GM12878 (cell line): ENCODE measurements around the gene TES. TPM values are rescaled to one million over a fixed set of nuclear protein-coding genes. Genes with fewer than 3 reads are reported as not detected.

Experiments
- ATAC-seq: fragments of 200-7000 bp; cut with Tn5 transposase; 3 replicates; pipeline ENCODE4 v1.9.1; 2020; ENCODE audit warnings: mild to moderate bottlenecking, moderate library complexity
- BruUV-seq: library from RNA; stranded (reverse); fragments of 400-500 nt; replicated peaks from 2 replicates; lab custom pipeline; 2021; lab: Mats Ljungman, UMichigan
- CTCF ChIA-PET: fragments of 300-600 bp; sonication (Branson Sonifier 250); formaldehyde crosslinking; extraction: SDS; loops from one replicate; lab custom pipeline; 2021; ENCODE audit warnings: inconsistent platforms; lab: Yijun Ruan, JAX
- POLR2A ChIA-PET: fragments of 350-600 bp; formaldehyde crosslinking; extraction: SDS; loops from one replicate; lab custom pipeline; 2021; ENCODE audit warnings: inconsistent platforms; lab: Charles Lee
- RAD21 ChIA-PET: fragments of 300-600 bp; sonication (Branson Sonifier 250); formaldehyde crosslinking; loops from one replicate; lab custom pipeline; 2023; ENCODE audit warnings: antibody characterized with exemption; ENCODE audit not compliant: unreplicated experiment; lab: Charles Lee
- SMC1A ChIA-PET: fragments of 300-600 bp; sonication (Branson Sonifier 250); formaldehyde crosslinking; loops from one replicate; lab custom pipeline; 2023; ENCODE audit not compliant: unreplicated experiment, uncharacterized antibody; lab: Charles Lee
- DNase-seq: peaks from one replicate; pipeline ENCODE4 v3.0.0-alpha.2; 2011; ENCODE audit warnings: low read depth, low spot score
- FAIRE-seq: peaks from 3 replicates; lab custom pipeline; 2011; peaks lifted over from hg19 to GRCh38; lab: Jason Lieb, UNC
- H2AFZ ChIP-seq: 2 replicates; pipeline ENCODE4 v1.6.0; 2011; ENCODE audit warnings: low read depth, low read length, control low read depth; ENCODE audit not compliant: control insufficient read depth
- H3K27ac ChIP-seq: 2 replicates; pipeline ENCODE4 v1.5.1; 2011; ENCODE audit warnings: control low read depth; ENCODE audit not compliant: control insufficient read depth, insufficient read depth
- H3K27me3 ChIP-seq, 2 experiments: replicated peaks in 1 of 2; 2 replicates each; pipeline versions ENCODE4 v1.6.0 to v1.6.1; 2011; ENCODE audit warnings: low read length in 1 of 2; ENCODE audit not compliant: control insufficient read depth in 2 of 2, insufficient read depth in 2 of 2
- H3K36me3 ChIP-seq, 2 experiments: 2 replicates each; pipeline ENCODE4 v1.5.1; 2011; ENCODE audit warnings: low read length in 1 of 2; ENCODE audit not compliant: control insufficient read depth in 2 of 2, insufficient read depth in 2 of 2
- H3K4me1 ChIP-seq: 2 replicates; pipeline ENCODE4 v1.6.1; 2011; ENCODE audit warnings: mild to moderate bottlenecking, low read length, moderate library complexity, mixed read lengths; ENCODE audit not compliant: control insufficient read depth, insufficient read depth
- H3K4me2 ChIP-seq: 2 replicates; pipeline ENCODE4 v1.6.0; 2011; ENCODE audit warnings: control low read depth; ENCODE audit not compliant: control insufficient read depth, insufficient read depth
- H3K4me3 ChIP-seq: fragments of 200-600 bp; sonication (generic); 2 replicates; pipeline ENCODE4 v1.5.1; 2016
- H3K79me2 ChIP-seq: 2 replicates; pipeline ENCODE4 v1.6.0; 2011; ENCODE audit warnings: low read length; ENCODE audit not compliant: control insufficient read depth, insufficient read depth
- H3K9ac ChIP-seq: 2 replicates; pipeline ENCODE4 v1.8.0; 2011; ENCODE audit warnings: low read length, control low read depth, mixed read lengths; ENCODE audit not compliant: control insufficient read depth, insufficient read depth
- H3K9me3 ChIP-seq: replicated peaks from 3 replicates; pipeline ENCODE4 v1.5.1; 2011; ENCODE audit warnings: mild to moderate bottlenecking, low read length; ENCODE audit not compliant: control insufficient read depth, insufficient read depth
- H4K20me1 ChIP-seq: 2 replicates; pipeline ENCODE4 v1.6.0; 2011; ENCODE audit not compliant: control insufficient read depth, insufficient read depth
- BCL11A ChIP-seq: IDR thresholded peaks from 2 replicates; pipeline ENCODE4 v1.6.1; 2011; ENCODE audit warnings: low read depth, low read length
- BHLHE40 ChIP-seq, 2 experiments: fragments of 450-650 bp in 1 of 2; IDR thresholded peaks; 2 replicates each; pipeline ENCODE4 v1.6.1; 2011 to 2017; ENCODE audit warnings: low read depth in 2 of 2, borderline replicate concordance in 1 of 2, improper control_type of control experiment in 1 of 2, low read length in 1 of 2, mild to moderate bottlenecking in 1 of 2
- CEBPZ ChIP-seq: fragments of 150-350 bp; IDR thresholded peaks from 2 replicates; pipeline ENCODE4 v1.6.1; 2016; ENCODE audit warnings: low read depth, low read length
- ETV6 ChIP-seq, 2 experiments: fragments of 450-650 bp in 1 of 2; IDR thresholded peaks in 1 of 2; conservative IDR thresholded peaks in 1 of 2; 2 replicates each; pipeline ENCODE4 v1.6.1; 2014; ENCODE audit warnings: antibody characterized with exemption in 1 of 2, borderline replicate concordance in 1 of 2, low read depth in 1 of 2, mild to moderate bottlenecking in 1 of 2, moderate library complexity in 1 of 2
- MTA2 ChIP-seq: fragments of 450-650 bp; IDR thresholded peaks from 2 replicates; pipeline ENCODE4 v1.6.1; 2016; ENCODE audit warnings: low read depth, mild to moderate bottlenecking, moderate library complexity
- NFYB ChIP-seq: IDR thresholded peaks from 2 replicates; pipeline ENCODE4 v1.6.1; 2011; ENCODE audit warnings: low read depth, mild to moderate bottlenecking, low read length, improper control_type of control experiment, moderate library complexity; ENCODE audit not compliant: insufficient read depth
- NRF1 ChIP-seq: conservative IDR thresholded peaks from 2 replicates; pipeline ENCODE4 v1.6.1; 2011; ENCODE audit warnings: mild to moderate bottlenecking, low read depth, low read length, improper control_type of control experiment
- PAX5 ChIP-seq: IDR thresholded peaks from 2 replicates; pipeline ENCODE4 v1.6.1; 2011; ENCODE audit warnings: low read depth, low read length, borderline replicate concordance
- RAD51 ChIP-seq: fragments of 450-650 bp; IDR thresholded peaks from 2 replicates; pipeline ENCODE4 v1.6.1; 2016; ENCODE audit warnings: moderate library complexity, mild to moderate bottlenecking, inconsistent platforms
- SKIL ChIP-seq: fragments of 450-650 bp; IDR thresholded peaks from 2 replicates; pipeline ENCODE4 v1.6.1; 2017; ENCODE audit warnings: mild to moderate bottlenecking, low read depth, inconsistent platforms; ENCODE audit not compliant: poor library complexity, severe bottlenecking
- SUZ12 ChIP-seq: fragments of 200-600 bp; sonication (generic); IDR thresholded peaks from one replicate; pipeline ENCODE4 v1.6.1; 2018; ENCODE audit warnings: antibody characterized with exemption, mild to moderate bottlenecking; ENCODE audit not compliant: unreplicated experiment
- TAF1 ChIP-seq: IDR thresholded peaks from 2 replicates; pipeline ENCODE4 v1.6.1; 2011; ENCODE audit warnings: mild to moderate bottlenecking, low read depth, low read length, borderline replicate concordance
- ZZZ3 ChIP-seq: IDR thresholded peaks from 2 replicates; pipeline ENCODE4 v1.6.1; 2011; ENCODE audit warnings: low read depth; ENCODE audit not compliant: control insufficient read depth, insufficient read length
- in situ Hi-C: fragments of 300-500 bp; cut with MboI; formaldehyde crosslinking; loops from 9 replicates; pipeline ENCODE4 v1.14.3; 2018; ENCODE audit warnings: mixed read lengths
- intact Hi-C: fragments of 100-400 bp; cut with micrococcal nuclease; formaldehyde crosslinking; loops from one replicate; pipeline ENCODE4 v1.14.2; 2022; ENCODE audit not compliant: unreplicated experiment
- polyA plus RNA-seq, 11 experiments: library from polyadenylated mRNA; depleted of rRNA in 4 of 11; unstranded in 6 of 11; stranded (reverse) in 5 of 11; fragments of >200 nt; fragmentation: Nextera tagmentation in 4 of 11; fragmentation: Illumina TruSeq in 1 of 11; extraction: Ambion mirVana in 4 of 11; extraction: Trizol in 1 of 11; gene quantifications; 1 replicate in 1 of 11; 2 replicates in 10 of 11; pipeline versions ENCODE4 v1.2.1 to v1.2.3, GENCODE V29; 2011 to 2016; ENCODE audit warnings: inconsistent platforms in 2 of 11, missing spikeins in 2 of 11, low read depth in 1 of 11
- total RNA-seq, 4 experiments: library from RNA; depleted of rRNA in 3 of 4; stranded (reverse); fragments of >200 nt in 3 of 4; fragmentation: Illumina TruSeq in 1 of 4; extraction: Trizol in 1 of 4; gene quantifications; 2 replicates each; pipeline versions ENCODE4 v1.2.1 to v1.2.3, GENCODE V29; 2013 to 2021
- TF ChIP-seq, protein P1 (sequence below): IDR thresholded peaks from 2 replicates; pipeline ENCODE4 v1.6.1; 2012; ENCODE audit warnings: mild to moderate bottlenecking, low read depth, low read length

The TES gene
- total and polyA plus RNA-seq, 10 of the 15 experiments (the other 5 are each of a cell fraction or from before 2014, with no cell fraction given), result 31.2 to 77.5 (median 59.2) TPM

DNA sequence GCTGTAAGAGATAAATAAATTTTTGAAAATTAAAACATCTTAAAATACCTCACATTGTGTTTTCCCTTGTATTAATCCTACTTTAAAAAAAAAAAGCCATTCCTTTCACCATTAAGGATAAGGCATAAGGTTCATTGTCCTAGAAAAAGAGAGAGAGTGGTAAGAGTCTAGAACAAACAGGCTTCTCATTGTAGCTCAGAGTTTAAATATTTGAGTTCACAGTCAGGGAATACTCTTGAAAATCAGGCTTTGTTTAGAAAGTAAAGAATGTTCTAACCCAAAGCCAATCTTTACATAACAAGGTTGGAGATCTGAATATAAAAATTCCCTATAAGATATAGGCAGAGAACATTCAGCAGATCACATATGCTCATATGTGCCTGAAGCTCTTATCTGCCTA, 40.2 kb upstream of the TES start:
- H3K27ac ChIP-seq, result no peak overlapping the region
- BruUV-seq, result no TSS peak
- no peaks in the 10 kb centered on the region for H4K20me1 ChIP-seq
- H2AFZ ChIP-seq, result no peak overlapping the region
- no peak for DNase-seq
- H3K4me3 ChIP-seq, result no peak overlapping the region
- intact Hi-C loops, result loop anchor here (5.0 kb wide), 2 partner anchors 357 to 637 kb away; partner anchors contain the start of gene CAV1
- no peaks in the 10 kb centered on the region for H3K36me3 ChIP-seq
- ChIA-PET SMC1A (interaction anchor here (0.6 to 1.8 kb wide), 7 partner anchors 10 to 582 kb away, joined by 3 to 6 read pairs (median 3); no protein-coding TSS in a partner anchor), RAD21 (interaction anchor here (0.7 to 2.8 kb wide), 5 partner anchors 10 to 641 kb away, joined by 3 to 14 read pairs (median 5); no protein-coding TSS in a partner anchor), CTCF (interaction anchor here (0.8 to 6.8 kb wide), 8 partner anchors 28 to 421 kb away, joined by 3 to 85 read pairs (median 6); partner anchors contain the start of gene TES), POLR2A (no interaction called here)
- H3K79me2 ChIP-seq, result no peaks in the 10 kb centered on the region
- no peaks in the 10 kb centered on the region; the same call in 2 of the 3 replicates for H3K9me3 ChIP-seq
- in situ Hi-C loops, result loop anchor here (10.0 kb wide), 2 partner anchors 425 to 645 kb away; no protein-coding TSS in a partner anchor
- H3K27me3 ChIP-seq, result no peaks in the 10 kb centered on the region
- H3K4me2 ChIP-seq, result no peak overlapping the region
- peaks cover 12% of the 10 kb centered on the region for H3K4me1 ChIP-seq
- H3K9ac ChIP-seq, result no peak overlapping the region
- ATAC-seq, result no peak
- no peak for FAIRE-seq
- TF ChIP-seq, protein P1, sequence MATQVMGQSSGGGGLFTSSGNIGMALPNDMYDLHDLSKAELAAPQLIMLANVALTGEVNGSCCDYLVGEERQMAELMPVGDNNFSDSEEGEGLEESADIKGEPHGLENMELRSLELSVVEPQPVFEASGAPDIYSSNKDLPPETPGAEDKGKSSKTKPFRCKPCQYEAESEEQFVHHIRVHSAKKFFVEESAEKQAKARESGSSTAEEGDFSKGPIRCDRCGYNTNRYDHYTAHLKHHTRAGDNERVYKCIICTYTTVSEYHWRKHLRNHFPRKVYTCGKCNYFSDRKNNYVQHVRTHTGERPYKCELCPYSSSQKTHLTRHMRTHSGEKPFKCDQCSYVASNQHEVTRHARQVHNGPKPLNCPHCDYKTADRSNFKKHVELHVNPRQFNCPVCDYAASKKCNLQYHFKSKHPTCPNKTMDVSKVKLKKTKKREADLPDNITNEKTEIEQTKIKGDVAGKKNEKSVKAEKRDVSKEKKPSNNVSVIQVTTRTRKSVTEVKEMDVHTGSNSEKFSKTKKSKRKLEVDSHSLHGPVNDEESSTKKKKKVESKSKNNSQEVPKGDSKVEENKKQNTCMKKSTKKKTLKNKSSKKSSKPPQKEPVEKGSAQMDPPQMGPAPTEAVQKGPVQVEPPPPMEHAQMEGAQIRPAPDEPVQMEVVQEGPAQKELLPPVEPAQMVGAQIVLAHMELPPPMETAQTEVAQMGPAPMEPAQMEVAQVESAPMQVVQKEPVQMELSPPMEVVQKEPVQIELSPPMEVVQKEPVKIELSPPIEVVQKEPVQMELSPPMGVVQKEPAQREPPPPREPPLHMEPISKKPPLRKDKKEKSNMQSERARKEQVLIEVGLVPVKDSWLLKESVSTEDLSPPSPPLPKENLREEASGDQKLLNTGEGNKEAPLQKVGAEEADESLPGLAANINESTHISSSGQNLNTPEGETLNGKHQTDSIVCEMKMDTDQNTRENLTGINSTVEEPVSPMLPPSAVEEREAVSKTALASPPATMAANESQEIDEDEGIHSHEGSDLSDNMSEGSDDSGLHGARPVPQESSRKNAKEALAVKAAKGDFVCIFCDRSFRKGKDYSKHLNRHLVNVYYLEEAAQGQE, result no peak
- no peak for TF ChIP-seq NFYB
- no peak for TF ChIP-seq NRF1
- TF ChIP-seq MTA2, result no peak
- no peak for TF ChIP-seq ETV6 (conservative IDR thresholded peaks at IDR 0.05 in 1 of 2, IDR thresholded peaks at IDR 0.05 in 1 of 2; ENCODE audit: borderline replicate concordance in 1 of 2, low read depth in 1 of 2)
- TF ChIP-seq CEBPZ, result no peak
- TF ChIP-seq ZZZ3, result no peak
- TF ChIP-seq SUZ12, result no peak
- TF ChIP-seq BHLHE40 (IDR thresholded peaks at IDR 0.05; ENCODE audit: borderline replicate concordance in 1 of 2, low read depth in 2 of 2, low read length in 1 of 2), result no peak
- TF ChIP-seq SKIL, result no peak
- TF ChIP-seq PAX5, result no peak
- TF ChIP-seq BCL11A, result no peak
- TF ChIP-seq TAF1, result no peak
- TF ChIP-seq RAD51, result no peak
